Esophagus squamous epithelium (tissue), 5 donors: ENCODE results near the gene ABCC12. TPM values are rescaled to one million over a fixed set of nuclear protein-coding genes. Genes with fewer than 3 reads are reported as not detected.

Experiments used
- DNase-seq: peaks from one replicate; lab custom pipeline; 2025; lab: John Stamatoyannopoulos, UW
- H3K27ac ChIP-seq, 4 donors: fragments of 200-600 bp; sonication (generic); one replicate each; pipeline ENCODE4 v1.5.1; 2016 to 2019; ENCODE audit warnings: mild to moderate bottlenecking in 1 of 4
- H3K27me3 ChIP-seq, 4 donors: fragments of 200-600 bp; sonication (generic); 1 replicate in 3 of 4; 2 replicates in 1 of 4; pipeline versions ENCODE4 v1.5.1 to v1.6.0; 2017 to 2021; ENCODE audit warnings: antibody characterized with exemption in 1 of 4
- H3K36me3 ChIP-seq, 3 donors: fragments of 200-600 bp; sonication (generic); one replicate each; pipeline ENCODE4 v1.5.1; 2016 to 2019
- H3K4me1 ChIP-seq, 3 donors: fragments of 200-600 bp; sonication (generic); one replicate each; pipeline ENCODE4 v1.5.1; 2017 to 2019
- H3K4me3 ChIP-seq, 4 donors: fragments of 200-600 bp; sonication (generic); 1 replicate in 3 of 4; 2 replicates in 1 of 4; pipeline ENCODE4 v1.5.1; 2016 to 2019; ENCODE audit warnings: mild to moderate bottlenecking in 2 of 4, moderate library complexity in 1 of 4
- H3K9me3 ChIP-seq, 3 donors: fragments of 200-600 bp; sonication (generic); one replicate each; pipeline ENCODE4 v1.5.1; 2016 to 2019
- POLR2A ChIP-seq, 4 donors: fragments of 450-650 bp; IDR thresholded peaks; one replicate each; pipeline ENCODE4 v1.6.1; 2017; ENCODE audit warnings: antibody characterized with exemption in 4 of 4, mild to moderate bottlenecking in 4 of 4, moderate library complexity in 3 of 4
- WGBS, 2 donors: methylation state at CpG; one replicate each; pipeline ENCODE4 v1.1.5; 2018; 5-methylcytosine and 5-hydroxymethylcytosine counted together
- intact Hi-C: fragments of 100-400 bp; cut with DNase I; formaldehyde crosslinking; loops from one replicate; pipeline ENCODE4 v1.15.0; 2022
- total RNA-seq, 4 donors: library from RNA; depleted of rRNA; stranded (reverse); fragments of >200 nt; gene quantifications; one replicate each; pipeline ENCODE4 v1.1.0, GENCODE V29; 2016
- TF ChIP-seq, protein P1 (sequence below), 6 experiments: fragments of 450-650 bp in 4 of 6; fragments of 200-600 bp in 2 of 6; sonication (generic) in 2 of 6; IDR thresholded peaks; one replicate each; pipeline ENCODE4 v1.5.1; 2016 to 2019; ENCODE audit warnings: antibody characterized with exemption in 6 of 6, mild to moderate bottlenecking in 4 of 6, moderate library complexity in 4 of 6
- donor health status: DM: yes; HTN: yes; CAD: no.

ABCC12 gene
- total RNA-seq, 4 donors from 2014 or later = not detected

DNA sequence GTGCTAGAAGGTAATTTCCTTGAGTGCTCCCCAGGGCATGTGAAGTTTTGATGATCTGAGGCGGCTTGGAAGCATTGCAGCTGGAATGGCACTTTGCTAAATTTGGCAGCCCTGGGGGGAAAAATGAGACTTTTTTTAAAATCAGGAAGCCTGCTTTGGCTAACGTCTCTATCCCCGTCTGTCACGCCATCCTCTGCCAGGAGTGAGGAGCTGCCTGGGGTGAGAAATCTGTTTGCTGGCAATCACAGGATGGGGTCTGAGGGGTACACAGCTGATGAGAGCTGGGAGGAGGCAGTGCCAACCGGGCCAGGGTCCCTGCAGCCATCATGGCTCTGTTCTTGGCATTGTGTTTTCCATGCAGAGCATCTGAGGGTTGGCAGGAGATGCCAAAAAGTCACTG lies 2.0 kb downstream of the ABCC12 start:
- peaks cover 0 to 40% (median 0%) of the 10 kb centered on the region in 4 donors for H3K27me3 ChIP-seq
- no peak overlapping the region for H3K4me3 ChIP-seq
- TF ChIP-seq, protein P1, sequence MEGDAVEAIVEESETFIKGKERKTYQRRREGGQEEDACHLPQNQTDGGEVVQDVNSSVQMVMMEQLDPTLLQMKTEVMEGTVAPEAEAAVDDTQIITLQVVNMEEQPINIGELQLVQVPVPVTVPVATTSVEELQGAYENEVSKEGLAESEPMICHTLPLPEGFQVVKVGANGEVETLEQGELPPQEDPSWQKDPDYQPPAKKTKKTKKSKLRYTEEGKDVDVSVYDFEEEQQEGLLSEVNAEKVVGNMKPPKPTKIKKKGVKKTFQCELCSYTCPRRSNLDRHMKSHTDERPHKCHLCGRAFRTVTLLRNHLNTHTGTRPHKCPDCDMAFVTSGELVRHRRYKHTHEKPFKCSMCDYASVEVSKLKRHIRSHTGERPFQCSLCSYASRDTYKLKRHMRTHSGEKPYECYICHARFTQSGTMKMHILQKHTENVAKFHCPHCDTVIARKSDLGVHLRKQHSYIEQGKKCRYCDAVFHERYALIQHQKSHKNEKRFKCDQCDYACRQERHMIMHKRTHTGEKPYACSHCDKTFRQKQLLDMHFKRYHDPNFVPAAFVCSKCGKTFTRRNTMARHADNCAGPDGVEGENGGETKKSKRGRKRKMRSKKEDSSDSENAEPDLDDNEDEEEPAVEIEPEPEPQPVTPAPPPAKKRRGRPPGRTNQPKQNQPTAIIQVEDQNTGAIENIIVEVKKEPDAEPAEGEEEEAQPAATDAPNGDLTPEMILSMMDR (IDR thresholded peaks at IDR 0.05) = no peak
- TF ChIP-seq POLR2A (IDR thresholded peaks at IDR 0.05) = no peak
- H3K4me1 ChIP-seq = peaks cover 3 to 6% (median 4%) of the 10 kb centered on the region in 3 donors
- peaks cover 0 to 5% (median 0%) of the 10 kb centered on the region in 3 donors for H3K9me3 ChIP-seq
- no peaks in the 10 kb centered on the region for H3K36me3 ChIP-seq
- DNase-seq = no peak
- intact Hi-C loops = loop anchor here (10.0 kb wide), 1 partner anchor 1119 kb away; no protein-coding TSS in a partner anchor
- no peak overlapping the region for H3K27ac ChIP-seq
- 53 to 71% methylated on average over 2 of the region's 5 CpGs for WGBS, 2 donors

DNA sequence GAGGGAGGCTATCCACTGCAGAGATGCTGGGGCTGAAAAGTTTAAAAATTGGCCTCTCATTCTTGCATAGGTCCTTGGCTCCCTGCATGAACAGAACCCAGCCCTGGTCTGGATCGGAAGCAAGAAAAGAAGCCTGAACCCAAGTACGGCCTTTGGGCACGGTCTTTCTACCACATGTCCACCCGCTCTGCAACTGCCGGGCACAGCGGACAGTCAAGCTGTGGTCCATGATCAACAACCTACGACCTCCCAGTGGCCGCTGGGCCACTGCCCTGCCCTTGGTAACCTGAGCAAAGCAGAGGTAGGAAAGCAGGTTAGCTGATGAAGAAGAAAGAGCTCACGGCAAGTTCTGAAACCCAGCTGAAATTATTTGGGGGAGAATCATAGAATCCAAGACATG lies 3.6 kb downstream of the ABCC12 start:
- H3K4me1 ChIP-seq = peaks cover 3 to 6% (median 4%) of the 10 kb centered on the region in 3 donors

DNA sequence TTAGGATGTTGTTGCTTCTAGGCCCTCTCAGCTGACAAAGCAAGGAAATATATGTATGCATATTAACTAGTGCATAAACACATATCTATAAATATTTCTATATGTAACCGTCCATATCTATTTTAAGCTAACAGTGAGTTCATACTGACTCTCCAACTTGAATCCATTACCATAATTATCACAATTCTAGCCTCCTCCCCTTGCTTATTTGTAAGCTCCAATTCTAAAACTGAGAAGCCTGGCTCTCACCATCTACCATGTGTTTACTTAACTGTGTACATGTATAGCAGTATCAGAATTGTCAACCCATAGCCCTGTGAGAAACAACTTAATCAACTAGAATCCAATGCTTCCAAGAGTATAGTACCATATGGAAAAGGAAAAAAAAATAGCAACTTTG lies 5.1 kb downstream of the ABCC12 start:
- TF ChIP-seq, protein P1 (IDR thresholded peaks at IDR 0.05) = no peak
- no peak for TF ChIP-seq POLR2A (IDR thresholded peaks at IDR 0.05)
- Histone ChIP-seq H3K36me3 (no peaks in the 10 kb centered on the region), H3K4me1 (no peaks in the 10 kb centered on the region), H3K4me3 (no peak overlapping the region), H3K9me3 (peaks cover 0 to 9% (median 0%) of the 10 kb centered on the region in 3 donors), H3K27me3 (peaks cover 0 to 25% (median 0%) of the 10 kb centered on the region in 4 donors), H3K27ac (no peak overlapping the region)
- intact Hi-C loops = loop anchor here (10.0 kb wide), 1 partner anchor 1116 kb away; no protein-coding TSS in a partner anchor
- 55 to 71% methylated on average over 1 of the region's 1 CpG for WGBS, 2 donors
- no peak for DNase-seq

More for the DNA sequence above, 3.6 kb downstream of the ABCC12 start:
- DNase-seq = no peak
- WGBS, 2 donors = 93 to 100% methylated on average over 1 to 9 of the region's 9 CpGs
- Histone ChIP-seq H3K27ac (no peak overlapping the region), H3K27me3 (peaks cover 0 to 35% (median 0%) of the 10 kb centered on the region in 4 donors), H3K9me3 (peaks cover 0 to 9% (median 0%) of the 10 kb centered on the region in 3 donors), H3K4me3 (no peak overlapping the region), H3K36me3 (no peaks in the 10 kb centered on the region)
- intact Hi-C loops = loop anchor here (10.0 kb wide), 1 partner anchor 1117 kb away; no protein-coding TSS in a partner anchor
- no peak for TF ChIP-seq POLR2A (IDR thresholded peaks at IDR 0.05)
- TF ChIP-seq, protein P1 (IDR thresholded peaks at IDR 0.05) = no peak

DNA sequence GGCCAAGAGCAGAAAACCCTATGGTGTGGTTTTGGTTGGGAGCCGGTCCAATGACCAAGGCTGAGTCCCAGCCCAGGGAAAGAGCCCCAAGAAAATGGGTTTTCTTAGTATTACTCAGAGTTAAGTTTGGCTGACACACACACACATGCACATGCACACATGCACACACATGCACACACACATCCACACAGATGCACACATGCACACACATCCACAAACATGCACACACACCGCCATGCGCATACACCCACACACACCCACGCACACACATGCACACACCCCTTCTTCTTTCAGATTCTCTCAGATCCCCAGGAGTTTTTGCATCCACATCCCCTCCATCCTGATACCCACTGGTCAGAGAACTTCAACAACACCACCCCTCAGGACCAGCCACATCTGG lies 9.1 kb downstream of the ABCC12 start:
- Histone ChIP-seq H3K4me1 (no peaks in the 10 kb centered on the region), H3K9me3 (peaks cover 0 to 9% (median 0%) of the 10 kb centered on the region in 3 donors), H3K27ac (no peak overlapping the region), H3K36me3 (no peaks in the 10 kb centered on the region), H3K4me3 (no peak overlapping the region), H3K27me3 (peaks cover 0 to 16% (median 0%) of the 10 kb centered on the region in 4 donors)
- no peak for DNase-seq
- 93 to 100% methylated on average over 3 to 4 of the region's 4 CpGs for WGBS, 2 donors
- intact Hi-C loops = no loop called here
- no peak for TF ChIP-seq POLR2A (IDR thresholded peaks at IDR 0.05)
- TF ChIP-seq, protein P1 (IDR thresholded peaks at IDR 0.05) = no peak

DNA sequence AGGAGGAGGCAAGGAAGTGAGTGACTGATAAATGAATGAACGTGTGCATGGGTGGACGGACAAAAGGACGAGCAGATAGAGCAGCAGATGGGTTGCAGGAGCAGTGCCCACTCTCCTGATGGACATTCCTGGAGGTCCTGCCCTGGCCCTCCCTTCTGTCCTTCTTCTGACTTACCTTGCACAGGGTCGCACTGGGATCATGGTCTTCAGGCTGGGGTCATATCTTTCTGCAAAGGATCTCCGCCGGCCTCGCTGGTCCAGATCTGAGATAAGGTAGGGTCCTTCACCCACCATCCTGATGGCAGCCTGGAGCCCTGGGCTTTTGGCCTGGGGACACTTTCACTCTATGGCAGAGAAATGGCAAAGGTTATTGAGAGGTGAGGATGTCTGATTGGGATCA lies 9.7 kb downstream of the ABCC12 start:
- intact Hi-C loops = no loop called here
- Histone ChIP-seq H3K4me3 (no peak overlapping the region), H3K9me3 (peaks cover 0 to 9% (median 0%) of the 10 kb centered on the region in 3 donors), H3K4me1 (no peaks in the 10 kb centered on the region), H3K27ac (no peak overlapping the region), H3K27me3 (peaks cover 0 to 16% (median 0%) of the 10 kb centered on the region in 4 donors), H3K36me3 (no peaks in the 10 kb centered on the region)
- WGBS, 2 donors = 71 to 89% methylated on average over 4 to 7 of the region's 7 CpGs
- DNase-seq = no peak
- no peak for TF ChIP-seq POLR2A (IDR thresholded peaks at IDR 0.05)
- TF ChIP-seq, protein P1 (IDR thresholded peaks at IDR 0.05) = no peak
